HG03280 (cell line): ENCODE data around the gene DVL1.
"Not testable (repeated sequence)": the region's sequence is repeated elsewhere in the genome, so short reads cannot be mapped to it uniquely, and the experiment has no call there.

ENCODE experiments used
- ATAC-seq: cut with Tn5 transposase; IDR thresholded peaks from one replicate; pipeline ENCODE4 v1.9.1; 2021; ENCODE audit warnings: mild to moderate bottlenecking, moderate library complexity; ENCODE audit not compliant: unreplicated experiment

The DVL1 gene

GRCh38 chr1:1328254-1328653, 21.0 kb downstream of the DVL1 start:
- no peak for ATAC-seq

GRCh38 chr1:1327291-1327690, 21.9 kb downstream of the DVL1 start:
- no peak for ATAC-seq

- no peak for ATAC-seq
Measured at GRCh38 chr1:1326075-1326605, 23.1 kb downstream of the DVL1 start.

- ATAC-seq: no peak
Measured at GRCh38 chr1:1325288-1326074, 23.7 kb downstream of the DVL1 start.

- peak; percentile 81 for ATAC-seq
Measured at GRCh38 chr1:1324524-1325287, 24.5 kb downstream of the DVL1 start, which contains the start of the genes CPTP and INTS11. CPTP (plus strand) TSS chr1:1324802; CDS start chr1:1326911, 2,109 bp downstream. INTS11 (minus strand) TSS chr1:1324660; CDS start chr1:1324608, 52 bp downstream.

- peak; percentile 37 for ATAC-seq
Measured at GRCh38 chr1:1324084-1324523, 25.1 kb downstream of the DVL1 start.

GRCh38 chr1:1322952-1323351, 26.3 kb downstream of the DVL1 start:
- no peak for ATAC-seq

- ATAC-seq: no peak
Measured at GRCh38 chr1:1322418-1322817, 26.8 kb downstream of the DVL1 start.

- ATAC-seq: no peak
Measured at GRCh38 chr1:1321477-1321876, 27.7 kb downstream of the DVL1 start.

- no peak for ATAC-seq
Measured at GRCh38 chr1:1320666-1321448, 28.4 kb downstream of the DVL1 start.

GRCh38 chr1:1319646-1319941, 29.6 kb downstream of the DVL1 start:
- ATAC-seq: no peak

- ATAC-seq: no peak
Measured at GRCh38 chr1:1318777-1319645, 30.2 kb downstream of the DVL1 start.

- no peak for ATAC-seq
Measured at GRCh38 chr1:1318131-1318652, 31.0 kb downstream of the DVL1 start.

GRCh38 chr1:1317420-1317819, 31.8 kb downstream of the DVL1 start:
- ATAC-seq: no peak

- not testable (repeated sequence) for ATAC-seq
Measured at GRCh38 chr1:1316199-1316598, 33.0 kb downstream of the DVL1 start.

- ATAC-seq: no peak
Measured at GRCh38 chr1:1315435-1315954, 33.7 kb downstream of the DVL1 start.

- ATAC-seq: no peak
Measured at GRCh38 chr1:1314678-1315335, 34.4 kb downstream of the DVL1 start.

- ATAC-seq: no peak
Measured at GRCh38 chr1:1314237-1314586, 35.0 kb downstream of the DVL1 start.

- no peak for ATAC-seq
Measured at GRCh38 chr1:1313500-1314236, 35.5 kb downstream of the DVL1 start.
